ENCODE measurements around the gene GLS2.
A peak's percentile ranks its signal among the peaks of the same experiment; 100 is the strongest.
"Not testable (repeated sequence)": the region's sequence is repeated elsewhere in the genome, so short reads cannot be mapped to it uniquely, and the experiment has no call there.

Gene GLS2

GRCh38 chr12:56488041-56488955, at the start of gene GLS2:
TSS of gene GLS2 (minus strand) at chr12:56488161. CDS start at chr12:56488118, 43 bp downstream.
- peak; percentile 67 for DNase-seq

- peak; percentile 22 for DNase-seq
These were observed 49.6 kb upstream of the GLS2 start for GRCh38 chr12:56537546-56537945.

- no peak for DNase-seq
These were observed 42.6 kb upstream of the GLS2 start for GRCh38 chr12:56530390-56531055.

- DNase-seq = no peak
These were observed 41.7 kb upstream of the GLS2 start for GRCh38 chr12:56529656-56530055.

- DNase-seq = no peak
These were observed 40.9 kb upstream of the GLS2 start for GRCh38 chr12:56528846-56529245.

- no peak for DNase-seq
These were observed 34.6 kb upstream of the GLS2 start for GRCh38 chr12:56522411-56523193.

- DNase-seq = peak; percentile 68
These were observed 33.8 kb upstream of the GLS2 start, which contains the start of gene RBMS2 for GRCh38 chr12:56521590-56522371. TSS of gene RBMS2 (plus strand) at chr12:56521820. CDS start at chr12:56522024, 204 bp downstream.

- peak; percentile 34 for DNase-seq
These were observed 33.2 kb upstream of the GLS2 start for GRCh38 chr12:56521209-56521589.

GRCh38 chr12:56520506-56520905, 32.5 kb upstream of the GLS2 start:
- peak; percentile 60 for DNase-seq

GRCh38 chr12:56520048-56520447, 32.1 kb upstream of the GLS2 start:
- peak; percentile 43 for DNase-seq

GRCh38 chr12:56518570-56518969, 30.6 kb upstream of the GLS2 start:
- peak; percentile 7 for DNase-seq

- no peak for DNase-seq
These were observed 29.9 kb upstream of the GLS2 start for GRCh38 chr12:56517854-56518253.

- not testable (repeated sequence) for DNase-seq
These were observed 26.0 kb upstream of the GLS2 start for GRCh38 chr12:56514014-56514318.

GRCh38 chr12:56510786-56511185, 22.8 kb upstream of the GLS2 start:
- no peak for DNase-seq

GRCh38 chr12:56499879-56500278, 11.9 kb upstream of the GLS2 start:
- DNase-seq = not testable (repeated sequence)

GRCh38 chr12:56499452-56499851, 11.5 kb upstream of the GLS2 start:
- not testable (repeated sequence) for DNase-seq

- not testable (repeated sequence) for DNase-seq
These were observed 10.4 kb upstream of the GLS2 start for GRCh38 chr12:56498126-56498902.

GRCh38 chr12:56496704-56497103, 8.7 kb upstream of the GLS2 start:
- peak; percentile 32 for DNase-seq

- not testable (repeated sequence) for DNase-seq
These were observed 6.5 kb upstream of the GLS2 start for GRCh38 chr12:56494481-56494880.

GRCh38 chr12:56494106-56494415, 6.1 kb upstream of the GLS2 start:
- DNase-seq = not testable (repeated sequence)

GRCh38 chr12:56493409-56494105, 5.6 kb upstream of the GLS2 start:
- DNase-seq = not testable (repeated sequence)
